Karpas-422 (cell line): ENCODE data around the gene NRM. TPM values are rescaled to one million over a fixed set of nuclear protein-coding genes. Genes with fewer than 3 reads are reported as not detected.

Experiments used
- DNase-seq: peaks from one replicate; pipeline ENCODE4 v3.0.0-alpha.2; 2015
- H2AFZ ChIP-seq: fragments of 200-600 bp; sonication (generic); 2 replicates; pipeline ENCODE4 v1.6.1; 2014; ENCODE audit warnings: antibody characterized with exemption, low read length, mixed read lengths
- H3K27ac ChIP-seq: fragments of 200-600 bp; sonication (generic); 2 replicates; pipeline ENCODE4 v1.5.1; 2014; ENCODE audit warnings: mild to moderate bottlenecking, low read length, moderate library complexity
- H3K27me3 ChIP-seq: fragments of 200-600 bp; sonication (generic); 2 replicates; pipeline ENCODE4 v1.6.1; 2014; ENCODE audit warnings: low read length, mixed read lengths
- H3K36me3 ChIP-seq: fragments of 200-600 bp; sonication (generic); 2 replicates; pipeline ENCODE4 v1.6.1; 2014; ENCODE audit warnings: low read length, mixed read lengths; ENCODE audit not compliant: insufficient read depth
- H3K4me1 ChIP-seq: fragments of 200-600 bp; sonication (generic); 2 replicates; pipeline ENCODE4 v1.6.1; 2014; ENCODE audit warnings: mild to moderate bottlenecking, low read length, mixed read lengths
- H3K4me2 ChIP-seq: fragments of 200-600 bp; sonication (generic); 2 replicates; pipeline ENCODE4 v1.6.1; 2014; ENCODE audit warnings: low read length, low read depth, mild to moderate bottlenecking; ENCODE audit not compliant: poor library complexity, severe bottlenecking
- H3K4me3 ChIP-seq: fragments of 200-600 bp; sonication (generic); 2 replicates; pipeline ENCODE4 v1.5.1; 2014; ENCODE audit warnings: mild to moderate bottlenecking, antibody characterized with exemption, low read length, mixed read lengths
- H3K79me2 ChIP-seq: fragments of 200-600 bp; sonication (generic); 2 replicates; pipeline ENCODE4 v1.6.1; 2014; ENCODE audit warnings: mild to moderate bottlenecking, low read length, mixed read lengths
- H3K9ac ChIP-seq: fragments of 200-600 bp; sonication (generic); 2 replicates; pipeline ENCODE4 v1.6.0; 2014; ENCODE audit warnings: low read length
- H3K9me2 ChIP-seq: fragments of 200-600 bp; sonication (generic), shearing (Covaris generic); replicated peaks from 2 replicates; pipeline ENCODE4 v1.6.0; 2014; ENCODE audit warnings: mild to moderate bottlenecking, low read length, moderate library complexity; ENCODE audit not compliant: insufficient read depth
- H3K9me3 ChIP-seq: fragments of 300-700, 200-600 bp; sonication (generic); 2 replicates; pipeline ENCODE4 v1.6.1; 2014; ENCODE audit warnings: low read length, mixed read lengths
- H4K20me1 ChIP-seq: fragments of 200-600 bp; sonication (generic); 2 replicates; pipeline ENCODE4 v1.6.1; 2014; ENCODE audit warnings: mild to moderate bottlenecking, antibody characterized with exemption, low read length, low read depth; ENCODE audit not compliant: insufficient read depth
- total RNA-seq: library from RNA; depleted of rRNA; stranded (reverse); fragments of >200 nt; shearing (Covaris generic); gene quantifications from 2 replicates; pipeline ENCODE4 v1.2.3, GENCODE V29; 2014; ENCODE audit warnings: low replicate concordance

NRM gene
- total RNA-seq, 1 experiment from 2014 or later, result 38.1 TPM

GRCh38 chr6:30716879-30717128 is 26.0 kb upstream of the NRM start:
- peaks cover 43% of the 10 kb centered on the region for H3K79me2 ChIP-seq
- H3K9me3 ChIP-seq, result no peaks in the 10 kb centered on the region
- H3K9ac ChIP-seq, result peak overlapping the region; percentile 87
- no peaks in the 10 kb centered on the region for H3K9me2 ChIP-seq
- no peak overlapping the region; the same call in 1 of the 2 replicates for H2AFZ ChIP-seq
- H3K4me3 ChIP-seq, result peak overlapping the region; percentile 89
- peak overlapping the region; percentile 89 for H3K27ac ChIP-seq
- peaks cover 28% of the 10 kb centered on the region for H3K4me1 ChIP-seq
- H3K36me3 ChIP-seq, result peaks cover 14% of the 10 kb centered on the region
- DNase-seq, result no peak
- peak overlapping the region; percentile 98 for H3K4me2 ChIP-seq
- peaks cover 4% of the 10 kb centered on the region for H4K20me1 ChIP-seq
- no peaks in the 10 kb centered on the region for H3K27me3 ChIP-seq

- H3K27ac ChIP-seq, result no peak overlapping the region
- H3K27me3 ChIP-seq, result no peaks in the 10 kb centered on the region
- peaks cover 27% of the 10 kb centered on the region for H3K79me2 ChIP-seq
- no peak overlapping the region for H3K4me2 ChIP-seq
- H3K9ac ChIP-seq, result no peak overlapping the region
- H4K20me1 ChIP-seq, result no peaks in the 10 kb centered on the region
- no peak overlapping the region for H2AFZ ChIP-seq
- H3K4me3 ChIP-seq, result no peak overlapping the region
- no peaks in the 10 kb centered on the region for H3K9me2 ChIP-seq
- H3K36me3 ChIP-seq, result peaks cover 14% of the 10 kb centered on the region
- no peaks in the 10 kb centered on the region for H3K9me3 ChIP-seq
- DNase-seq, result peak; percentile 34
- H3K4me1 ChIP-seq, result peaks cover 20% of the 10 kb centered on the region
These were observed 23.5 kb upstream of the NRM start for GRCh38 chr6:30714263-30714662.

DNA sequence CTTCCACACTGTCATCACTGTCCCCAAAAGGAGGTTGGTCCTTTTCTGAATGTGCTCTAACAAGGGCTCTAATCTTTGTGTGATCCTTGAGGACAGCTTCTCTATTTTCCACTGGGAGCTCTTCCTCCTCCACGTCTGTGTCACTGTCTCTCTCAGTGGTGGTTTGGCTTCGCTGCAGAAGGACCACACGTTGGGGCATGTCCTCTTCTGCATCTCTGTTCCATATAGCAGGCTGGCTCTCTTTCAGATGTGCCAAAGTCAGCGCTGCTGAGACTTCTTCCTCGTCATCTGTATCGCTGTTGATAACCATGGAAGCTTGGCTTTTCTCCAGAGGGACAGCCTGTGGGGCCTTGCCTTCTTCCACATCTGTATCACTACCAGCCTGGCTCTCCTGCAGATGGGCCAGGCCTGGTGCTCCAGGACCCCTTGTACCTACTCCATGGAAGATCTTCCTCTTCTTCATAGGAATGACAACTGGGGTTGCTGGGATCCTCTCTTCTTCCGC is 21.7 kb upstream of the NRM start:
- H3K27me3 ChIP-seq, result no peaks in the 10 kb centered on the region
- H3K9ac ChIP-seq, result no peak overlapping the region
- no peaks in the 10 kb centered on the region for H4K20me1 ChIP-seq
- no peak overlapping the region for H2AFZ ChIP-seq
- H3K36me3 ChIP-seq, result peaks cover 14% of the 10 kb centered on the region
- H3K27ac ChIP-seq, result no peak overlapping the region
- H3K9me2 ChIP-seq, result no peaks in the 10 kb centered on the region
- peaks cover 12% of the 10 kb centered on the region for H3K79me2 ChIP-seq
- H3K9me3 ChIP-seq, result no peaks in the 10 kb centered on the region
- H3K4me2 ChIP-seq, result no peak overlapping the region
- H3K4me1 ChIP-seq, result peaks cover 11% of the 10 kb centered on the region
- peak; percentile 37 for DNase-seq
- no peak overlapping the region for H3K4me3 ChIP-seq

- Histone ChIP-seq H3K4me3 (no peak overlapping the region), H3K27me3 (no peaks in the 10 kb centered on the region), H3K79me2 (peaks cover 11% of the 10 kb centered on the region), H3K4me1 (peaks cover 11% of the 10 kb centered on the region), H4K20me1 (no peaks in the 10 kb centered on the region), H3K27ac (no peak overlapping the region), H3K36me3 (peaks cover 14% of the 10 kb centered on the region), H3K4me2 (no peak overlapping the region), H2AFZ (no peak overlapping the region), H3K9me2 (no peaks in the 10 kb centered on the region), H3K9ac (no peak overlapping the region), H3K9me3 (no peaks in the 10 kb centered on the region)
- peak; percentile 28 for DNase-seq
These were observed 21.1 kb upstream of the NRM start for GRCh38 chr6:30711758-30712380.

DNA sequence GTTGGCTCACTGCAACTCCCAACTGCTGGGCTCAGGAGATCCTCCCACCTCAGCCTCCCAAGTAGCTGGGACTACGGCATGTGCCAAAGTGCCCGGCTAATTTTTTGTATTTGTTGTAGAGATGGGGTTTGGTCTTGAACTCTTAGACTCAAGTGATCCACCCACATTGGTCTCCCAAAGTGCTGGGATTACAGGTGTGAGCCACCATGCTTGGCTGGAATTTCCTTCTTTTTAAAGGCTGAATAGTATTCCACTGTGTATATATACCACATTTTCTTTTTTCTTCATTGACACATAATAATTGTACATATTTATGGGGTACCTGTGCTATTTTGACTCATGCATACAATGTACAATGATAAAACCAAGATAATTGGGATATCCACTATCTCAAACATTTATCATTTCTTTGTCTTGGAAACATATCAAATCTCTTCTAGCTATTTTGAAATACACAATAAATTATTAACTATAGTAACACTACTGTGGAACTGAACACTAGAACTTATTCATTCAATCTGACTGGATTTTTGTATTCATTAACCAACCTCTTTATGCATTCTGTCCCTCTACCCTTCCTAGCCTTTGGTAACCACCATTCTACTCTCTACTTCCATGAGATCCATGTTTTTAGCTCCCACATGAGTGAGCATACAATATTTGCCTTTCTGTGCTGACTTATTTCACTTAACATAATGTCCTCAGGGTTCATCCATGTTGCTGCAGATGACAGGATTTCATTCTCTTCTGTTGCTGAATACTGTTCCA is 18.5 kb upstream of the NRM start:
- no peak overlapping the region for H3K9ac ChIP-seq
- H3K79me2 ChIP-seq, result no peaks in the 10 kb centered on the region
- no peaks in the 10 kb centered on the region for H3K4me1 ChIP-seq
- no peaks in the 10 kb centered on the region for H4K20me1 ChIP-seq
- no peak overlapping the region for H3K4me2 ChIP-seq
- peak; percentile 20 for DNase-seq
- H3K4me3 ChIP-seq, result no peak overlapping the region
- no peaks in the 10 kb centered on the region for H3K9me3 ChIP-seq
- H3K9me2 ChIP-seq, result no peaks in the 10 kb centered on the region
- H3K27ac ChIP-seq, result no peak overlapping the region
- no peak overlapping the region for H2AFZ ChIP-seq
- H3K36me3 ChIP-seq, result peaks cover 10% of the 10 kb centered on the region
- no peaks in the 10 kb centered on the region for H3K27me3 ChIP-seq

GRCh38 chr6:30707281-30707850 is 16.6 kb upstream of the NRM start:
- peak; percentile 28 for DNase-seq
- no peaks in the 10 kb centered on the region for H3K79me2 ChIP-seq
- H3K4me2 ChIP-seq, result no peak overlapping the region
- no peaks in the 10 kb centered on the region for H4K20me1 ChIP-seq
- no peaks in the 10 kb centered on the region for H3K9me2 ChIP-seq
- no peak overlapping the region for H3K4me3 ChIP-seq
- no peak overlapping the region for H3K27ac ChIP-seq
- no peak overlapping the region for H3K9ac ChIP-seq
- no peaks in the 10 kb centered on the region for H3K9me3 ChIP-seq
- peaks cover 5% of the 10 kb centered on the region for H3K36me3 ChIP-seq
- no peaks in the 10 kb centered on the region for H3K27me3 ChIP-seq
- H2AFZ ChIP-seq, result no peak overlapping the region
- no peaks in the 10 kb centered on the region for H3K4me1 ChIP-seq

GRCh38 chr6:30705620-30706019 is 14.8 kb upstream of the NRM start:
- H3K4me1 ChIP-seq, result no peaks in the 10 kb centered on the region
- H3K9me3 ChIP-seq, result no peaks in the 10 kb centered on the region
- H3K36me3 ChIP-seq, result no peaks in the 10 kb centered on the region; the same call in 1 of the 2 replicates
- H2AFZ ChIP-seq, result no peak overlapping the region
- DNase-seq, result no peak
- H3K27me3 ChIP-seq, result no peaks in the 10 kb centered on the region
- H3K27ac ChIP-seq, result no peak overlapping the region
- H3K9ac ChIP-seq, result no peak overlapping the region
- H3K79me2 ChIP-seq, result no peaks in the 10 kb centered on the region
- no peaks in the 10 kb centered on the region for H4K20me1 ChIP-seq
- no peak overlapping the region for H3K4me3 ChIP-seq
- H3K9me2 ChIP-seq, result no peaks in the 10 kb centered on the region
- no peak overlapping the region for H3K4me2 ChIP-seq

GRCh38 chr6:30703821-30704220 is 13.0 kb upstream of the NRM start:
- no peaks in the 10 kb centered on the region for H3K4me1 ChIP-seq
- no peaks in the 10 kb centered on the region for H4K20me1 ChIP-seq
- no peaks in the 10 kb centered on the region for H3K36me3 ChIP-seq
- H3K79me2 ChIP-seq, result no peaks in the 10 kb centered on the region
- no peak overlapping the region for H2AFZ ChIP-seq
- H3K4me2 ChIP-seq, result no peak overlapping the region
- no peaks in the 10 kb centered on the region for H3K9me2 ChIP-seq
- no peaks in the 10 kb centered on the region for H3K9me3 ChIP-seq
- no peak for DNase-seq
- no peak overlapping the region for H3K9ac ChIP-seq
- H3K27ac ChIP-seq, result no peak overlapping the region
- no peak overlapping the region for H3K4me3 ChIP-seq
- no peaks in the 10 kb centered on the region for H3K27me3 ChIP-seq
